HG03280 (cell line): ENCODE measurements around the gene DAP.

Source experiments
- ATAC-seq: cut with Tn5 transposase; IDR thresholded peaks from one replicate; pipeline ENCODE4 v1.9.1; 2021; ENCODE audit warnings: mild to moderate bottlenecking, moderate library complexity; ENCODE audit not compliant: unreplicated experiment

The DAP gene

GRCh38 chr5:10712574-10713366, 48.3 kb downstream of the DAP start:
- peak; percentile 63 for ATAC-seq

DNA sequence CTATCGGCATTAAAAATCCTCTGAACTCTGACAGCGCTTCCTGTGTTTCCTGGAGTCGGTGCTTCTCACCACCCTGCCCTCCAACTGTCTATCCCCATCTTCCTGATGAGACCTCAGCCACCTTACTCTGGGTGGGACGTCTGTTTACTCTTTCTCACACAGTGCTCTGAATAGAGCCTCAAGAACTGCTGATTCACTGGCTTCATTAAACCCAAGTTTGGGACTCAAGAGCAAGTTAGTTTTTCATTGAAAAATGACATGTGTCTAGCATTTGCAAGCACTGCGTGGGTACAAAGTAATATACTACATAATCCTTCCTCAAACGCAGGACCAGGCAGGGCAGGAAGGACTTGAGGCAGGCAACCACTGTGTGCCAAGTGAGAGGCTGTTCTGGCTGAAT, 49.5 kb downstream of the DAP start:
- no peak for ATAC-seq

GRCh38 chr5:10710513-10711128, 50.4 kb downstream of the DAP start:
- no peak for ATAC-seq

DNA sequence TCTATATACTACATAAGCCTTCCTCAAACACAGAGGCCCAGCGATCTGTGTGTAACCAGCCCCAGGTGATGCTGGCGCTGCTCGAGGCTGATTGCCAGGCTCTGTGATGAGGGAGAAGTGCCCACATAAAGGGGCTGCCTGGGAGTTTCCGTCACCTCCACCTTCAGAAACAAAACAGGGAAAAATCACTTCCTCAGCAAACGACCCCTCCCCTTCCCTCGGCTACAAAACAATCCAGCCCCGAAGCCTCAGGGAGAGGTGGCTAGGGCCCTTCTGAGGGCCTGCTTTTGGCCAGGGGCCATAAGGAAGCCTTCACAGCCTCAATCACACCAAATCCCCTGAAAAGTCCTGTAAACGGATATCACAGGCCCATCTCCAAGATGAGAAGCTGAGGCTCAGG, 51.1 kb downstream of the DAP start:
- no peak for ATAC-seq

GRCh38 chr5:10709409-10709808, 51.6 kb downstream of the DAP start:
- ATAC-seq = no peak

DNA sequence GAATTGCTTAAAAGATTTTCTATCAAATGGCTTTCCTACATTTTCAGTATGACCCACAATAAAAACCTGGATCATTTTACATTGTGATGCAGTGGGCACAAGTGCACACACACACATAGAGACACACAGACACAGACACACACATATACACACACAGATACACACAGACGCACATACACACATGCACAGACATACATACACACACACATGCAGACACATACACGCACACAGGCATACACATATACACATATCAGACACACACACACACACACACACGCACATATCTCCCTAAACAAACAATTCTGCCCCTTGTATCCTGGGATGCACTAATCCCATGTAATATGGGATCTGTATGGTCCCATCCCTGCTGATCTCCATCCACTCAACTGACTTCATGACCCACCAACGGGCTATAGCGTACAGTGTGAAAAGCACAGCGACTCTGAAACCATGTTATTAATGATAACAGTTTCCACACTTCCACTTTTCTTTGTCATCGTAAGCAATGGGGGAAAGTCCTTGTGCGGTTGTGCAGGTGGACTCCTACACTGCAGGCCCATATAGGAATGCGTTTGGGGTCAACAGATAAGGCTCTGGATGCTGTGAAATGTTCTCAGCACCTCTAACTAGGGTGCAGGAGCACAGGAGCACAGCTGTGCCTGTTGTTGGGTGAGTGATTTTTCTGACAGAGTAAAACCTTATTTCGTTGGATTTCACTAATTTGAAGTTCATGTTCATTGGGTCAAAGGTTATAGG, 52.7 kb downstream of the DAP start:
- ATAC-seq = no peak

DNA sequence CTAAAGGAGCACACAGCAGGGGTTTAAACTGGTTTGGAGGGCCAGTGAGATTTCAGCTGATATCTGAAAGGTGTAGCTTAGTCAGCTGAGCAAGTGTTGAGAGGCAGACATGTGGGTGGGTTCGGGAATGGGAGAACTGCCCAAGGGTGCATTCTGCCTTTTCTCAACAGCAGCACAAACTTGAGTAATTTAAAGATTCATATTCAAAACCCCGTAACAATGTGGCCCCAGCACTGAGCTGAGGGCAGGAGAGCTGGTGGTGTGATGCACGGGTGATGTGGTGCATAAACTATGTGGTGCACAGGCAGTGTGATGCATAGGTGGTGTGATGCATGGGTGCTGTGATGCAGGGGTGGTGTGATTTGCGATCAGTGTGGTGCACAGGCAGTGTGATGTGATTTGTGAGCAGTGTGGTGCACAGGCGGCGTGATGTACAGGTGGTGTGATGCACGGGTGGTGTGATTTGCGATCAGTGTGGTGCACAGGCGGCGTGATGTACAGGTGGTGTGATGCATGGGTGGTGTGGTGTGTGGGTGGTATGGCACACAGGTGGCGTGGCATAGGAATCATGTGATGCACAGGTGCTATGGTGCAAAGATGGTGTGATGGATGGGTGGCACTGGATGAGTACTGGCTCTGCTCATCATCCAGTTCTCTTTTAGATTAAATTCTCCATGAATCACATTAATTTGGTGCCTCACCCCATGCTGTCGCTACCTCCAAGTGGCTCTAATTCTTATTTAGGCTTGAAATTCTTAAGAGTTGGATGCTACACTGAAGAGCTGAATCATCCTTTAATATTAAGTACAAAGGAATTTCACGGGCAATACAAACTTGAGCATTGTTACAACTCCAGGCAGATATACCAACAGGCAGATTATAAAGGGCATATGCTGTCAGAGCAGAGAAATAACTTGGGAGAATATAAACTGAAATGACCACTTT, 53.6 kb downstream of the DAP start:
- no peak for ATAC-seq

GRCh38 chr5:10706326-10706725, 54.7 kb downstream of the DAP start:
- ATAC-seq = no peak

DNA sequence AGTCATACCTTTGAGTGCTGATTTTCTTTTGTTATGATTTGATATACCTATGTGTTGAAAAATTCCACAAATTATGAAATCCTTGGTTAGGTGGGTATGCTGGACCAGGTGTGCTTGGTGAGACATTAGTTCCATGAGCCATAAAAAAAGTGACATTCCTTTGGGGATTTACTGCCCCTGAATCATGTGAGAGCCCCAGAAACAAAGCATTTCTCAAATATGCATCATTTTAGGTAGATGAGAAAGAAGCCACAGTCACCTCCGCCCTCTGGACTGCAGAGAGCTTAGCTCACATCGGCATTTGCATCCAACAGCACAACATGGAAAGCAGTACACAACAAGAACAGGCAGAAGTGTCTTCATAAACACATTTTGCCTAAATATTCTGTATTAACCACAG, 55.3 kb downstream of the DAP start:
- ATAC-seq = no peak

- no peak for ATAC-seq
These were observed 55.9 kb downstream of the DAP start for GRCh38 chr5:10704949-10705621.

- ATAC-seq = no peak
These were observed 57.4 kb downstream of the DAP start for GRCh38 chr5:10703676-10704075.

GRCh38 chr5:10702911-10703491, 58.0 kb downstream of the DAP start:
- no peak for ATAC-seq

DNA sequence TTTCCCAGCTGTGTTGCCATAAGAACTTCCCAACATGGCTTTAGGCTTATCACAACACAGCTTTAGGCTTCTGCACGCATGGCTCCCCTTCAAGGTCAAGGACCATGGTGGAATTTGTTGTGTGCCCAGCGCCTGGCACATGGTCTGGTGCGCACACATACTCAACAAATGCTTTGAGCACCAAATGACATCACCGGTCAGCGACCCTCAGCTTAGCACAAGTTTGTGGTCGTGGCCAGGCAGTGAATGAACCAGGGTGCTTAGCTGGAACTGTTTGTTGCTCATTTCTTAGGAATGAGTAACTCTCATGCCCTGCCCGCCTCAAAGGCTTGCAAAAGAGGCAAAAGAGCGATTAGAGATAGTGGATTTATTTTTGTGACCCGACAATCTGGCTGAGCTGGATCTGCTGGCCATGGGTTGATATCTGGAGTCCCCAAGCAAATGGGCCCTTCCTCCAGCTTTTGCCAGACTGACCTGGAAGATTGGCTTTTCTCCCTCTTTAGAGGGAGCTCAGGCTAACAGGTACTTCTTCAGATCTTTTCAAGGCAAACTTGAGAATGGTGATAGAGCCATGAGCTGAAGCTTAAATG, 58.9 kb downstream of the DAP start:
- no peak for ATAC-seq

GRCh38 chr5:10701567-10702039, 59.4 kb downstream of the DAP start:
- no peak for ATAC-seq

DNA sequence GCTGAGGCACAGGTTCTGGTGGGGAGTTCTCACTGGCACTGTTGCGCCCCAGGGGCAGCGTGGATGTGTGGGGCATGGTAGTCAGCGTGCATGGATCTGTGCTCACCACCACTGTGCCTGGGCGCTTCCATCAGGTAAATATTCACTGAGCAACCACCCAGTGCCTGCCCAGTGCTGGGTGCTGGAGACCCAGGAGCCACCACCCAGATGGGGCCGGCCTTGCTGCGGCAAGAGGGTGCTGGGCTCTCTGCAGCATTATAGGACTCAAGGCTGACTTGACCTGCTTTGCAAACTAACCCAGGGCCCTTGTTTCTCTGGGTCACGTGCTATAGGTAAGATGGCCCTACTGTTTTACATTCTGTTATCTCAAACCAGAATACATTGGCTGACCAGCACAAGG, 60.5 kb downstream of the DAP start:
- ATAC-seq = no peak

GRCh38 chr5:10699987-10700386, 61.0 kb downstream of the DAP start:
- ATAC-seq = peak; percentile 66

DNA sequence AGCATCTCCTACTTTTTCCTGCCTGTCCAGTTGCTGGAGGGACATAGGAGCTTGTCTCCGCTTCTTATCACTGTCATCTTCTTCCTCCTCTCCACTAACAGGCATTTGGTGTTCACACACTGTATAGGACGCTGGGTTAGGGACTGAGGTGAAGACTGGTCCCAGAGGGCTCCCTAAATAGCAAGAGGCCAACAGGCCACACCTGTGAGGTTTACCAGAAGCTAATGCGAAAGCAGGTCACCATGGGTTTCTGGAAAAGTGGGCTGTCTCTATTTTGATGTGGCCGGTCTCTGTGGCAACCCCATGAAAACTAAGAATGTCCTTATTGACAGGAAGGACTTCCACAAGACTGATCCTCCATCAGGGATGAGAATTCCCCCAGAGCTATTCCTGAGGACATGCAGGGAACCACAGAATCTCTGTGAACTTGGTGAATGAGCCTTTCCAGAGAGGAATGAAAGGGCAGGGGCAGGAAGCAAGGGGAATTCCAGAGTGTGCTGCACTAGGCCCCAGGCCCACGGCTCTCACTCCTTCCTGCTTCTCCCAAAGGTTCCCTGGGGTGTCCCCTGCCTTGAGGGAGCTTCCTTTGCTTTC, 61.7 kb downstream of the DAP start:
- ATAC-seq = peak; percentile 54

GRCh38 chr5:10695759-10696543, 65.1 kb downstream of the DAP start:
- ATAC-seq = no peak
